CD4-positive, alpha-beta memory T cell (primary cell): ENCODE results near the gene FAM149B1. TPM values are rescaled to one million over a fixed set of nuclear protein-coding genes. Genes with fewer than 3 reads are reported as not detected.

Source experiments
- CTCF ChIA-PET: fragments of 350-600 bp; sonication (Branson Sonifier 250); formaldehyde crosslinking; loops from one replicate; lab custom pipeline; 2021; ENCODE audit warnings: inconsistent platforms; ENCODE audit not compliant: partially characterized antibody; lab: Charles Lee
- POLR2A ChIA-PET: fragments of 350-600 bp; sonication (Branson Sonifier 250); formaldehyde crosslinking; loops from one replicate; lab custom pipeline; 2021; ENCODE audit not compliant: partially characterized antibody; lab: Charles Lee
- DNase-seq, 5 donors: peaks; one replicate each; pipeline versions ENCODE4 v3.0.0 to v3.0.0-alpha.2; 2020 to 2022; ENCODE audit warnings: mixed read lengths in 1 of 5
- H3K27ac ChIP-seq: one replicate; pipeline ENCODE4 v1.7.0; 2013; ENCODE audit warnings: low read depth, low read length
- H3K27me3 ChIP-seq: 2 replicates; pipeline ENCODE4 v1.7.0; 2013; ENCODE audit warnings: mild to moderate bottlenecking, low read length, moderate library complexity; ENCODE audit not compliant: insufficient read depth
- H3K36me3 ChIP-seq: 2 replicates; pipeline ENCODE4 v1.7.0; 2013; ENCODE audit warnings: mild to moderate bottlenecking, low read length, moderate library complexity; ENCODE audit not compliant: insufficient read depth
- H3K4me1 ChIP-seq: 2 replicates; pipeline ENCODE4 v1.7.0; 2013; ENCODE audit warnings: mild to moderate bottlenecking, low read length, moderate library complexity; ENCODE audit not compliant: insufficient read depth
- H3K4me3 ChIP-seq, 2 donors: one replicate each; pipeline ENCODE4 v1.7.0; 2013; ENCODE audit warnings: low read length in 2 of 2, mild to moderate bottlenecking in 1 of 2
- H3K9me3 ChIP-seq, 2 donors: one replicate each; pipeline ENCODE4 v1.7.0; 2013; ENCODE audit warnings: low read length in 2 of 2, control low read depth in 1 of 2; ENCODE audit not compliant: control insufficient read depth in 1 of 2
- H3K27ac Mint-ChIP-seq, 7 donors: one replicate each; pipeline ENCODE4 v1.8.0; 2020 to 2021; ENCODE audit warnings: mixed read lengths in 7 of 7, mild to moderate bottlenecking in 6 of 7, inconsistent platforms in 3 of 7, moderate library complexity in 3 of 7
- H3K27me3 Mint-ChIP-seq, 2 donors: one replicate each; pipeline ENCODE4 v1.8.0; 2020 to 2021; ENCODE audit warnings: mixed read lengths in 2 of 2
- H3K36me3 Mint-ChIP-seq, 2 donors: one replicate each; pipeline ENCODE4 v1.8.0; 2020 to 2021; ENCODE audit warnings: mixed read lengths in 2 of 2, inconsistent platforms in 1 of 2, mild to moderate bottlenecking in 1 of 2
- H3K4me1 Mint-ChIP-seq, 4 donors: one replicate each; pipeline ENCODE4 v1.8.0; 2020 to 2021; ENCODE audit warnings: mixed read lengths in 4 of 4, mild to moderate bottlenecking in 1 of 4
- H3K4me3 Mint-ChIP-seq, 8 donors: one replicate each; pipeline ENCODE4 v1.8.0; 2020 to 2021; ENCODE audit warnings: mixed read lengths in 8 of 8, mild to moderate bottlenecking in 7 of 8, moderate library complexity in 6 of 8, inconsistent platforms in 3 of 8
- H3K9me3 Mint-ChIP-seq, 8 donors: one replicate each; pipeline ENCODE4 v1.8.0; 2020 to 2021; ENCODE audit warnings: mixed read lengths in 8 of 8, mild to moderate bottlenecking in 5 of 8, inconsistent platforms in 3 of 8, moderate library complexity in 1 of 8
- intact Hi-C: fragments of 100-400 bp; cut with micrococcal nuclease; formaldehyde crosslinking; loops from one replicate; pipeline ENCODE4 v1.15.1; 2023
- polyA plus RNA-seq, 2 donors: library from polyadenylated mRNA; unstranded; fragments of 300-500 nt; fragmentation: Illumina TruSeq; gene quantifications; one replicate each; pipeline ENCODE4 v1.2.3, GENCODE V29; 2021
- total RNA-seq, 2 experiments: library from RNA; stranded (reverse); gene quantifications; one replicate each; pipeline ENCODE4 v1.2.3, GENCODE V29; 2021

FAM149B1 gene
- total and polyA plus RNA-seq, 4 experiments from 2014 or later = 3.9 to 20.5 (median 11.5) TPM

- Histone ChIP-seq H3K4me3 (no peak overlapping the region), H3K27ac (no peak overlapping the region), H3K27me3 (no peaks in the 10 kb centered on the region), H3K36me3 (peaks cover 38% of the 10 kb centered on the region), H3K4me1 (peaks cover 9% of the 10 kb centered on the region), H3K9me3 (no peaks in the 10 kb centered on the region)
- H3K27me3 Mint-ChIP-seq = no peaks in the 10 kb centered on the region
- H3K36me3 Mint-ChIP-seq = peaks cover 27 to 55% of the 10 kb centered on the region in 2 donors
- peaks cover 7 to 19% (median 12%) of the 10 kb centered on the region in 4 donors for H3K4me1 Mint-ChIP-seq
- no peak for DNase-seq
- no peak overlapping the region for H3K4me3 Mint-ChIP-seq
- H3K27ac Mint-ChIP-seq = peak overlapping the region in 1 of 7 donors; percentile 68
- ChIA-PET CTCF (interaction anchor here (1.5 kb wide), 1 partner anchor 11 kb away, joined by 4 read pairs; no protein-coding TSS in a partner anchor), POLR2A (interaction anchor here (3.4 kb wide), 1 partner anchor 12 kb away, joined by 12 read pairs; the partner anchor contains the start of gene MRPS16)
- intact Hi-C loops = no loop called here
- no peaks in the 10 kb centered on the region for H3K9me3 Mint-ChIP-seq
Observed at GRCh38 chr10:73239908-73240307, 72.0 kb downstream of the FAM149B1 start.

DNA sequence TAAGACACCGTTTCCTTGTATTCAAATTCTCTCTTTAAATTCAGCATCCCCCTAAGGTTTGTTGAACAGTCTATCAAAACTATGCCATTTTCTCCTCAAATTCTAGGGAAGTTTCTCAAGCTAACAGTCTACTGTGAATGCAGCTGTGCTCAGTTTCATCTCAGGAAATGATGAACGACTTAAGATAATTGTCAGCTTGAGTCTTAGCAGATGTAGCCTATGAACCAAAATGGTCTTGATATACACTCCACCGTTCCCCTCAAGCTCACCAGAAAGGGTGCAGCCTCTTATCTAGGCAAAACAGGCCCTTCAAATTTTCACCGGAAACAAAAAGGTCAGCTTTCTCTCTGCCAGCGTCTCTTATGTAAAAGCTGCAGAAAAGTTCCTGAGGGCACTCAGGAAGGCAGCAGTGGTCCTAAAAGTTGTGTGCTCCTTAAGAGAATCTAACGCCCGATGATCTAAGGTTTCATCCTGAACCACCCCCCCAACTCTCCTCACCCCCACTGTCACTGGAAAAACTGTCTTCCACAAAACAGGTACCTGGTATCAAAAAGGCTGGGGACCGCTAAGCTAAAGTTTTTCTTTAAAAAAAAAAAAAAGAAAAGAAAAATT lies 77.1 kb downstream of the FAM149B1 start:
- Histone ChIP-seq H3K4me1 (peaks cover 37% of the 10 kb centered on the region), H3K36me3 (peaks cover 33% of the 10 kb centered on the region), H3K27me3 (no peaks in the 10 kb centered on the region), H3K9me3 (no peaks in the 10 kb centered on the region), H3K27ac (peak overlapping the region; percentile 12), H3K4me3 (no peak overlapping the region)
- intact Hi-C loops = loop anchor here (1.0 to 5.0 kb wide), 2 partner anchors 9 to 1582 kb away; partner anchors contain the start of gene KAT6B
- Mint-ChIP-seq H3K36me3 (peaks cover 26 to 63% of the 10 kb centered on the region in 2 donors), H3K4me1 (peaks cover 28 to 60% (median 42%) of the 10 kb centered on the region in 4 donors), H3K9me3 (no peaks in the 10 kb centered on the region), H3K27me3 (no peaks in the 10 kb centered on the region), H3K4me3 (peak overlapping the region in 7 of 8 donors; percentile 12 to 97 (median 57)), H3K27ac (peak overlapping the region; percentile 35 to 98 (median 82))
- no peak for DNase-seq
- CTCF ChIA-PET = interaction anchor here (0.7 to 1.0 kb wide), 2 partner anchors 75 to 243 kb away, joined by 3 to 4 read pairs; no protein-coding TSS in a partner anchor
- POLR2A ChIA-PET = interaction anchor here (0.6 kb wide), 1 partner anchor 40 kb away, joined by 3 read pairs; no protein-coding TSS in a partner anchor

DNA sequence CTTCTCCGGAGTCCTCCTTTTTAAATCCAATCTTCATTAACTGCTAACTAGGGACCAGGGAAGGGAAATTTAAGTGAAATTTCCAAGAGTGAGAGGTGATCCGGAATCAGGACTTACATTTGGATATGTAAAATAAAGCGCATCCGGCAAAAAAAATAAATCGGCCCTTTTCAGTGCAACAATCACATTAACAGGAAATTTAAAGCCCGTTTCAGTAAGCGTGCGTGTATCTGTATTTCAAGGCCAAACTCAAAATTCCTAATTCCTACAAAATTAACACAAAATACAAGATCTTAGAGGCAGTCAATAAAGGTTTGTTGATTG lies 78.4 kb downstream of the FAM149B1 start:
- ChIA-PET POLR2A (interaction anchor here (0.7 to 2.8 kb wide), 10 partner anchors 9 to 949 kb away, joined by 3 to 15 read pairs (median 10); partner anchors contain the start of genes ANXA7, CFAP70, ECD and FAM149B1), CTCF (no interaction called here)
- Mint-ChIP-seq H3K27me3 (no peaks in the 10 kb centered on the region), H3K4me1 (peaks cover 35 to 70% (median 51%) of the 10 kb centered on the region in 4 donors), H3K36me3 (peaks cover 30 to 66% of the 10 kb centered on the region in 2 donors), H3K9me3 (no peaks in the 10 kb centered on the region), H3K27ac (peak overlapping the region; percentile 94 to 99 (median 98)), H3K4me3 (peak overlapping the region; percentile 96 to 99 (median 97))
- Histone ChIP-seq H3K4me1 (peaks cover 44% of the 10 kb centered on the region), H3K27ac (peak overlapping the region; percentile 82), H3K27me3 (no peaks in the 10 kb centered on the region), H3K4me3 (peak overlapping the region; percentile 47 to 87), H3K9me3 (no peaks in the 10 kb centered on the region), H3K36me3 (peaks cover 30% of the 10 kb centered on the region)
- intact Hi-C loops = loop anchor here (2.0 to 5.0 kb wide), 4 partner anchors 77 to 1581 kb away; partner anchors contain the start of genes ANXA7, ECD, FAM149B1 and KAT6B
- DNase-seq = peak in 1 of 5 donors; percentile 5

GRCh38 chr10:73246646-73247508 lies 79.0 kb downstream of the FAM149B1 start, which contains the start of gene DNAJC9:
Gene DNAJC9 (minus strand): TSS chr10:73247255. CDS start chr10:73247189, 66 bp downstream.
- peak within 1 kb of the TSS; percentile 53 to 87 for H3K4me3 ChIP-seq
- Mint-ChIP-seq H3K4me1 (peaks cover 35 to 74% (median 55%) of the 10 kb centered on the region in 4 donors), H3K27ac (peak within 1 kb of the TSS; percentile 94 to 99 (median 98)), H3K36me3 (peaks cover 29 to 68% of the 10 kb centered on the region in 2 donors), H3K27me3 (no peaks in the 10 kb centered on the region), H3K4me3 (peak within 1 kb of the TSS; percentile 96 to 99 (median 97)), H3K9me3 (no peaks in the 10 kb centered on the region)
- ChIA-PET POLR2A (interaction anchor here (0.6 to 2.8 kb wide), 16 partner anchors 9 to 950 kb away, joined by 3 to 15 read pairs (median 5); partner anchors contain the start of genes ANXA7, CFAP70, ECD and FAM149B1), CTCF (interaction anchor here (0.9 to 1.7 kb wide), 3 partner anchors 13 to 248 kb away, joined by 3 to 4 read pairs (median 3); no protein-coding TSS in a partner anchor)
- H3K36me3 ChIP-seq = peaks cover 25% of the 10 kb centered on the region
- H3K27me3 ChIP-seq = no peaks in the 10 kb centered on the region
- H3K9me3 ChIP-seq = no peaks in the 10 kb centered on the region
- H3K27ac ChIP-seq = peak within 1 kb of the TSS; percentile 82
- intact Hi-C loops = loop anchor here (1.0 to 5.0 kb wide), 5 partner anchors 78 to 1580 kb away; partner anchors contain the start of genes ANXA7, ECD, FAM149B1 and KAT6B
- peak; percentile 95 to 98 (median 96) for DNase-seq
- peaks cover 50% of the 10 kb centered on the region for H3K4me1 ChIP-seq

- ChIA-PET CTCF (interaction anchor here (0.9 to 1.7 kb wide), 3 partner anchors 14 to 247 kb away, joined by 3 to 4 read pairs (median 3); no protein-coding TSS in a partner anchor), POLR2A (interaction anchor here (0.6 to 2.8 kb wide), 13 partner anchors 8 to 496 kb away, joined by 3 to 15 read pairs (median 5); partner anchors contain the start of genes ANXA7, CFAP70, ECD and FAM149B1)
Observed at GRCh38 chr10:73247509-73248258, 79.8 kb downstream of the FAM149B1 start.

More at GRCh38 chr10:73247509-73248258, 79.8 kb downstream of the FAM149B1 start:
- Mint-ChIP-seq H3K27me3 (no peaks in the 10 kb centered on the region), H3K36me3 (peaks cover 24 to 69% of the 10 kb centered on the region in 2 donors), H3K4me3 (peak overlapping the region; percentile 96 to 99 (median 97)), H3K9me3 (no peaks in the 10 kb centered on the region), H3K27ac (peak overlapping the region; percentile 94 to 99 (median 98)), H3K4me1 (peaks cover 38 to 82% (median 61%) of the 10 kb centered on the region in 4 donors)
- H3K27ac ChIP-seq = peak overlapping the region; percentile 82
- H3K27me3 ChIP-seq = no peaks in the 10 kb centered on the region
- H3K36me3 ChIP-seq = peaks cover 19% of the 10 kb centered on the region
- peak overlapping the region; percentile 53 to 87 for H3K4me3 ChIP-seq
- H3K4me1 ChIP-seq = peaks cover 52% of the 10 kb centered on the region
- no peak for DNase-seq
- no peaks in the 10 kb centered on the region for H3K9me3 ChIP-seq
- intact Hi-C loops = loop anchor here (1.0 to 5.0 kb wide), 5 partner anchors 79 to 1580 kb away; partner anchors contain the start of genes ANXA7, ECD, FAM149B1 and KAT6B
